K562 (cell line): ENCODE measurements around the gene COX19. TPM values are rescaled to one million over a fixed set of nuclear protein-coding genes. Genes with fewer than 3 reads are reported as not detected.

Source experiments
- MEIS2 ChIP-seq: fragments of 450-650 bp; IDR thresholded peaks from 2 replicates; pipeline ENCODE4 v1.6.1; 2014; ENCODE audit warnings: mild to moderate bottlenecking; ENCODE audit not compliant: partially characterized antibody
- SMARCA4 ChIP-seq: fragments of 450-650 bp; IDR thresholded peaks from 2 replicates; pipeline ENCODE4 v1.6.1; 2016
- YY1 ChIP-seq, 3 experiments: IDR thresholded peaks; 2 replicates each; pipeline ENCODE4 v1.6.1; 2011; ENCODE audit warnings: low read length in 2 of 3, mild to moderate bottlenecking in 2 of 3, moderate library complexity in 2 of 3, borderline replicate concordance in 1 of 3, control low read depth in 1 of 3, low read depth in 1 of 3; ENCODE audit not compliant: insufficient read depth in 3 of 3, insufficient replicate concordance in 2 of 3, control insufficient read depth in 1 of 3, insufficient read length in 1 of 3; ENCODE audit errors: extremely low read depth in 1 of 3
- ZBTB8A ChIP-seq: fragments of 450-650 bp; IDR thresholded peaks from 2 replicates; pipeline ENCODE4 v1.6.1; 2018; ENCODE audit warnings: mild to moderate bottlenecking, moderate library complexity; ENCODE audit not compliant: partially characterized antibody
- ZEB2 ChIP-seq: fragments of 450-650 bp; IDR thresholded peaks from 2 replicates; pipeline ENCODE4 v1.6.1; 2016
- polyA plus RNA-seq, 8 experiments: library from polyadenylated mRNA; depleted of rRNA in 4 of 8; stranded (reverse) in 5 of 8; unstranded in 3 of 8; fragments of >200 nt; fragmentation: Nextera tagmentation in 2 of 8; fragmentation: Illumina TruSeq in 1 of 8; extraction: Ambion mirVana in 2 of 8; extraction: Trizol in 1 of 8; gene quantifications; 2 replicates each; pipeline versions ENCODE4 v1.2.1 to v1.2.3, GENCODE V29; 2011 to 2014; ENCODE audit warnings: inconsistent platforms in 1 of 8, missing spikeins in 1 of 8
- total RNA-seq, 7 experiments: library from RNA; depleted of rRNA in 6 of 7; stranded (reverse); fragments of >200 nt in 6 of 7; fragmentation: Illumina TruSeq in 2 of 7; extraction: Trizol in 2 of 7; gene quantifications; 2 replicates each; pipeline versions ENCODE4 v1.2.1 to v1.2.3, GENCODE V29; 2011 to 2021; ENCODE audit warnings: low replicate concordance in 1 of 7
- TF ChIP-seq, protein P1 (sequence below): fragments of 450-650 bp; IDR thresholded peaks from one replicate; pipeline ENCODE4 v1.6.1; 2018; ENCODE audit warnings: mild to moderate bottlenecking, moderate library complexity; ENCODE audit not compliant: partially characterized antibody
- TF ChIP-seq, protein P2 (sequence below): fragments of 450-650 bp; IDR thresholded peaks from 2 replicates; pipeline ENCODE4 v1.6.1; 2016; ENCODE audit warnings: mild to moderate bottlenecking

The COX19 gene
- total and polyA plus RNA-seq, 9 of the 15 experiments (the other 6 are each of a cell fraction or from before 2014, with no cell fraction given), result 5.2 to 10.5 (median 7.9) TPM

DNA sequence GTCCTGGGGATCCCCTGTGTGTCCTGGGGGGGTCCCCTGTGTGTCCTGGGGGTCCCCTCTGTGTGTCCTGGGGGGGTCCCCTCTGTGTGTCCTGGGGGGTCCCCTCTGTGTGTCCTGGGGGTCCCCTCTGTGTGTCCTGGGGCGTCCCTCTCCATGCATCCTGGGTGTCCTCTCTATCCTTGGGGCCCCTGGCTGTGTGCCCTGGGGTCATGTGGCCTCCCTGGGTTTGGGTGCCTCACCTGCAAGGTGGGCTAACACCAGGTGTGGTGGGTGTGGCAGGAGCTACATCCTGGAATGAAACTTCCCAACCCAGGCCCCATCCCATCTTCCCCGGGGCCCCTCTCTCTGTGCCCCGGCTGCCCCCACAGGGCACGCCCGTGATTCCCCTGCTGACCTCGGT is 12.6 kb upstream of the COX19 start (continued):
- TF ChIP-seq, protein P1, sequence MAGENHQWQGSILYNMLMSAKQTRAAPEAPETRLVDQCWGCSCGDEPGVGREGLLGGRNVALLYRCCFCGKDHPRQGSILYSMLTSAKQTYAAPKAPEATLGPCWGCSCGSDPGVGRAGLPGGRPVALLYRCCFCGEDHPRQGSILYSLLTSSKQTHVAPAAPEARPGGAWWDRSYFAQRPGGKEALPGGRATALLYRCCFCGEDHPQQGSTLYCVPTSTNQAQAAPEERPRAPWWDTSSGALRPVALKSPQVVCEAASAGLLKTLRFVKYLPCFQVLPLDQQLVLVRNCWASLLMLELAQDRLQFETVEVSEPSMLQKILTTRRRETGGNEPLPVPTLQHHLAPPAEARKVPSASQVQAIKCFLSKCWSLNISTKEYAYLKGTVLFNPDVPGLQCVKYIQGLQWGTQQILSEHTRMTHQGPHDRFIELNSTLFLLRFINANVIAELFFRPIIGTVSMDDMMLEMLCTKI, result no peak
- TF ChIP-seq YY1 (IDR thresholded peaks at IDR 0.05; ENCODE audit: borderline replicate concordance in 1 of 3, control insufficient read depth in 1 of 3, extremely low read depth in 1 of 3, insufficient read depth in 3 of 3, insufficient read length in 1 of 3, insufficient replicate concordance in 2 of 3, low read depth in 1 of 3, low read length in 2 of 3) (no peak), MEIS2 (no peak), ZEB2 (no peak), ZBTB8A (no peak), SMARCA4 (no peak)
- TF ChIP-seq, protein P2, sequence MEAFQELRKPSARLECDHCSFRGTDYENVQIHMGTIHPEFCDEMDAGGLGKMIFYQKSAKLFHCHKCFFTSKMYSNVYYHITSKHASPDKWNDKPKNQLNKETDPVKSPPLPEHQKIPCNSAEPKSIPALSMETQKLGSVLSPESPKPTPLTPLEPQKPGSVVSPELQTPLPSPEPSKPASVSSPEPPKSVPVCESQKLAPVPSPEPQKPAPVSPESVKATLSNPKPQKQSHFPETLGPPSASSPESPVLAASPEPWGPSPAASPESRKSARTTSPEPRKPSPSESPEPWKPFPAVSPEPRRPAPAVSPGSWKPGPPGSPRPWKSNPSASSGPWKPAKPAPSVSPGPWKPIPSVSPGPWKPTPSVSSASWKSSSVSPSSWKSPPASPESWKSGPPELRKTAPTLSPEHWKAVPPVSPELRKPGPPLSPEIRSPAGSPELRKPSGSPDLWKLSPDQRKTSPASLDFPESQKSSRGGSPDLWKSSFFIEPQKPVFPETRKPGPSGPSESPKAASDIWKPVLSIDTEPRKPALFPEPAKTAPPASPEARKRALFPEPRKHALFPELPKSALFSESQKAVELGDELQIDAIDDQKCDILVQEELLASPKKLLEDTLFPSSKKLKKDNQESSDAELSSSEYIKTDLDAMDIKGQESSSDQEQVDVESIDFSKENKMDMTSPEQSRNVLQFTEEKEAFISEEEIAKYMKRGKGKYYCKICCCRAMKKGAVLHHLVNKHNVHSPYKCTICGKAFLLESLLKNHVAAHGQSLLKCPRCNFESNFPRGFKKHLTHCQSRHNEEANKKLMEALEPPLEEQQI, result no peak
